ENCODE data around the gene MMS19.

The MMS19 gene

DNA sequence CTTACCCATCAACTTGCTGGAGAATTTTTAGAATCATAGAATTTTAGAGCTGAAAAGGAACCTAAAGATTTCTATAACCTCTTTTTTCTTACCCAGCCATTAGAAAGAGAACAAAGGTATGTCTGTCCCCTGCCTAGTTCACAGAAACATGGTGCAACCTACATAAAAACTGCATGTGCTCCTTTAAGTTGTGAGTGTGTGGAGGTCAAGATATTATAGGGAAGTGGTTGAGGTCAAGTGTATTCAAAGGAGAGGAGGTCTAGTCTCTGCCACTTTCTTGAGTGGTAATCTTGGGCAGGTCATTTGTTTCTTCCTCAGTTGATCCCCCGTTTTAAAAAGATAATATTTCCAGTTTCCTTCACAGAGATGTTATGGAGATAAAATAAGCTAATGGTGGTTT is 6.9 kb upstream of the MMS19 start:
- peaks cover 51% of the 10 kb centered on the region for H3K27me3 ChIP-seq (ENCODE audit: control insufficient read depth, low read length)
- no peaks in the 10 kb centered on the region for H3K79me2 ChIP-seq (ENCODE audit: control insufficient read depth, low read length)
- no peak overlapping the region for H3K27ac ChIP-seq (ENCODE audit: low read depth, low read length)
- no peaks in the 10 kb centered on the region for H4K20me1 ChIP-seq (ENCODE audit: control insufficient read depth, insufficient read depth, low read depth, low read length)
- H3K9me3 ChIP-seq (ENCODE audit: control insufficient read depth, insufficient read depth, low read length): no peaks in the 10 kb centered on the region
- no peak overlapping the region for H3K4me2 ChIP-seq (ENCODE audit: low read length)
- no peaks in the 10 kb centered on the region for H3K36me3 ChIP-seq (ENCODE audit: control insufficient read depth, low read length)
- H3F3A ChIP-seq (ENCODE audit: control insufficient read depth, insufficient read depth): no peaks in the 10 kb centered on the region
- TF ChIP-seq, protein P1, sequence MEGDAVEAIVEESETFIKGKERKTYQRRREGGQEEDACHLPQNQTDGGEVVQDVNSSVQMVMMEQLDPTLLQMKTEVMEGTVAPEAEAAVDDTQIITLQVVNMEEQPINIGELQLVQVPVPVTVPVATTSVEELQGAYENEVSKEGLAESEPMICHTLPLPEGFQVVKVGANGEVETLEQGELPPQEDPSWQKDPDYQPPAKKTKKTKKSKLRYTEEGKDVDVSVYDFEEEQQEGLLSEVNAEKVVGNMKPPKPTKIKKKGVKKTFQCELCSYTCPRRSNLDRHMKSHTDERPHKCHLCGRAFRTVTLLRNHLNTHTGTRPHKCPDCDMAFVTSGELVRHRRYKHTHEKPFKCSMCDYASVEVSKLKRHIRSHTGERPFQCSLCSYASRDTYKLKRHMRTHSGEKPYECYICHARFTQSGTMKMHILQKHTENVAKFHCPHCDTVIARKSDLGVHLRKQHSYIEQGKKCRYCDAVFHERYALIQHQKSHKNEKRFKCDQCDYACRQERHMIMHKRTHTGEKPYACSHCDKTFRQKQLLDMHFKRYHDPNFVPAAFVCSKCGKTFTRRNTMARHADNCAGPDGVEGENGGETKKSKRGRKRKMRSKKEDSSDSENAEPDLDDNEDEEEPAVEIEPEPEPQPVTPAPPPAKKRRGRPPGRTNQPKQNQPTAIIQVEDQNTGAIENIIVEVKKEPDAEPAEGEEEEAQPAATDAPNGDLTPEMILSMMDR (IDR thresholded peaks at IDR 0.05; ENCODE audit: low read depth, low read length, poor library complexity, severe bottlenecking): no peak
- TF ChIP-seq EZH2phosphoT487 (IDR thresholded peaks at IDR 0.05; ENCODE audit: borderline replicate concordance, low read length): no peak
- H3K4me1 ChIP-seq (ENCODE audit: control insufficient read depth, low read length): no peaks in the 10 kb centered on the region
- H3K4me3 ChIP-seq (ENCODE audit: low read length): no peak overlapping the region
- H3K9me2 ChIP-seq (replicated peaks; ENCODE audit: control insufficient read depth, low read length): no peaks in the 10 kb centered on the region

DNA sequence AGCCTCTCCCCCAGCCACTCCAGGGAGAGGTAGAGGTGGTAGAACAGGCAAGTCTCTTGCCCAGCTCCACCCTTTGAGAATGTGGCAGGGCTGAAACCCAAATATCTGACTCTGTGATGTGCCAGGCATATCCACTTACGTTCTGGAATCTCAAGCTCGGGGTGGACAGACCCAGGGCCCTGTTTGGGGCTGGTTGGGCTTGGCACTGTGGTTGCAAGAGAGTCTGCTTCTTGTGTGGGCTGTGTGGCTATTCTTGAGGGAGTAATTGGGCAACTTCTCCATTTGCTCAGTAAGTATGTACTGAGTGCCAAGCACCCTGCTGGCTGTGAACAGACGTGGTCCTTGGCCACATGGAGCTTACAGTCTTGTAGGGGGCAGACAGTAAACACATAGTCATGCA is 5.2 kb upstream of the MMS19 start:
- Histone ChIP-seq H3K27ac (ENCODE audit: low read depth, low read length) (no peak overlapping the region), H3K9me2 (replicated peaks; ENCODE audit: control insufficient read depth, low read length) (no peaks in the 10 kb centered on the region), H3F3A (ENCODE audit: control insufficient read depth, insufficient read depth) (no peaks in the 10 kb centered on the region), H3K79me2 (ENCODE audit: control insufficient read depth, low read length) (no peaks in the 10 kb centered on the region), H3K9me3 (ENCODE audit: control insufficient read depth, insufficient read depth, low read length) (no peaks in the 10 kb centered on the region), H3K27me3 (ENCODE audit: control insufficient read depth, low read length) (peaks cover 62% of the 10 kb centered on the region), H3K4me3 (ENCODE audit: low read length) (no peak overlapping the region), H3K4me2 (ENCODE audit: low read length) (no peak overlapping the region), H3K4me1 (ENCODE audit: control insufficient read depth, low read length) (peaks cover 6% of the 10 kb centered on the region; the same call in 1 of the 2 replicates), H3K36me3 (ENCODE audit: control insufficient read depth, low read length) (no peaks in the 10 kb centered on the region), H4K20me1 (ENCODE audit: control insufficient read depth, insufficient read depth, low read depth, low read length) (no peaks in the 10 kb centered on the region)
- no peak for TF ChIP-seq EZH2phosphoT487 (IDR thresholded peaks at IDR 0.05; ENCODE audit: borderline replicate concordance, low read length)

DNA sequence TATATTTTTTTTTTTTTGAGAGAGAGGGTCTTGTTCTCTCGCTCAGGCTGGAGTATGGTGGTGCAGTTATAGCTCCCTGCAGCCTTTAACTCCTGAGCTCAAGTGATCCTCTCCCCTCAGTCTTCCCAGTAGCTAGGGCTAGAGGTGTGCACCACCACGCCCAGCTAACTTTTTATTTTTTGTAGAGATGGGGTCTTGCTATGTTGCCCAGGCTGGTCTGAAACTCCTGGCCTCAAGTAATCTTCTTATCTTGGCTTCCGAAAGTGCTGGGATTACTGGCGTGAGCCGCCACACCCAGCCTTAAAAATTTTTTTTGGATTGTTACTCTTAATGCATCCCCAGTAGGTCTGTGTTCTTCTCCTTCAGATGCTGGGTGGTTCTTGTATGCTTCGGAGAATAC is 4.7 kb upstream of the MMS19 start:
- Histone ChIP-seq H3K79me2 (ENCODE audit: control insufficient read depth, low read length) (peaks cover 3% of the 10 kb centered on the region), H3K9me2 (replicated peaks; ENCODE audit: control insufficient read depth, low read length) (no peaks in the 10 kb centered on the region), H3K36me3 (ENCODE audit: control insufficient read depth, low read length) (peaks cover 2% of the 10 kb centered on the region), H4K20me1 (ENCODE audit: control insufficient read depth, insufficient read depth, low read depth, low read length) (no peaks in the 10 kb centered on the region), H3K4me2 (ENCODE audit: low read length) (no peak overlapping the region), H3F3A (ENCODE audit: control insufficient read depth, insufficient read depth) (peaks cover 1% of the 10 kb centered on the region), H3K4me1 (ENCODE audit: control insufficient read depth, low read length) (peaks cover 6% of the 10 kb centered on the region; the same call in 1 of the 2 replicates), H3K27ac (ENCODE audit: low read depth, low read length) (no peak overlapping the region), H3K4me3 (ENCODE audit: low read length) (no peak overlapping the region), H3K27me3 (ENCODE audit: control insufficient read depth, low read length) (peaks cover 60% of the 10 kb centered on the region), H3K9me3 (ENCODE audit: control insufficient read depth, insufficient read depth, low read length) (no peaks in the 10 kb centered on the region)
- no peak for TF ChIP-seq EZH2phosphoT487 (IDR thresholded peaks at IDR 0.05; ENCODE audit: borderline replicate concordance, low read length)
- TF ChIP-seq, protein P1 (IDR thresholded peaks at IDR 0.05; ENCODE audit: low read depth, low read length, poor library complexity, severe bottlenecking): no peak

DNA sequence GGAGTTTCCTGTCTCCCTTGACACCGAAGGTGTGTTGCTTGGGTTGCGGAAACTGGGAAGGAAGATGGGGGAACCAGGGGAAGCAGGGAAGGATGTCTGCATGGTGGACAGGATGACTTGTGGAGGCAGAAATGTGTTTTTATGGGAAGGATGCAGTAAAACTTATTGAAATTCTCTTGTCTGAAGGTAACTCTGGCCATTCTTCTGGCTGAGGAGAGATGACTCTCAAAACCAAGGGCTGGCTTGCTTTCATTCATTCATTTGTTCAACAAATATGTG is 2.0 kb upstream of the MMS19 start:
- H3K79me2 ChIP-seq (ENCODE audit: control insufficient read depth, low read length): peaks cover 29% of the 10 kb centered on the region
- H3K4me3 ChIP-seq (ENCODE audit: low read length): no peak overlapping the region
- no peaks in the 10 kb centered on the region for H3K9me3 ChIP-seq (ENCODE audit: control insufficient read depth, insufficient read depth, low read length)
- H3K4me2 ChIP-seq (ENCODE audit: low read length): no peak overlapping the region
- TF ChIP-seq EZH2phosphoT487 (IDR thresholded peaks at IDR 0.05; ENCODE audit: borderline replicate concordance, low read length): no peak
- TF ChIP-seq, protein P1 (IDR thresholded peaks at IDR 0.05; ENCODE audit: low read depth, low read length, poor library complexity, severe bottlenecking): no peak
- H3K36me3 ChIP-seq (ENCODE audit: control insufficient read depth, low read length): peaks cover 19% of the 10 kb centered on the region
- peaks cover 26% of the 10 kb centered on the region for H3K4me1 ChIP-seq (ENCODE audit: control insufficient read depth, low read length)
- no peak overlapping the region for H3K27ac ChIP-seq (ENCODE audit: low read depth, low read length)
- H3F3A ChIP-seq (ENCODE audit: control insufficient read depth, insufficient read depth): peaks cover 3% of the 10 kb centered on the region
- no peaks in the 10 kb centered on the region for H3K9me2 ChIP-seq (replicated peaks; ENCODE audit: control insufficient read depth, low read length)
- H3K27me3 ChIP-seq (ENCODE audit: control insufficient read depth, low read length): peaks cover 53% of the 10 kb centered on the region
- peaks cover 14% of the 10 kb centered on the region; the same call in 1 of the 2 replicates for H4K20me1 ChIP-seq (ENCODE audit: control insufficient read depth, insufficient read depth, low read depth, low read length)
